GDM1 (cell line): ENCODE data around the gene SMNDC1.
"Not testable (repeated sequence)": the region's sequence is repeated elsewhere in the genome, so short reads cannot be mapped to it uniquely, and the experiment has no call there.

Source experiments
- DNase-seq: peaks from one replicate; lab custom pipeline; 2025; lab: John Stamatoyannopoulos, UW

Gene SMNDC1

GRCh38 chr10:110251392-110251791 is 53.3 kb downstream of the SMNDC1 start:
- not testable (repeated sequence) for DNase-seq

DNA sequence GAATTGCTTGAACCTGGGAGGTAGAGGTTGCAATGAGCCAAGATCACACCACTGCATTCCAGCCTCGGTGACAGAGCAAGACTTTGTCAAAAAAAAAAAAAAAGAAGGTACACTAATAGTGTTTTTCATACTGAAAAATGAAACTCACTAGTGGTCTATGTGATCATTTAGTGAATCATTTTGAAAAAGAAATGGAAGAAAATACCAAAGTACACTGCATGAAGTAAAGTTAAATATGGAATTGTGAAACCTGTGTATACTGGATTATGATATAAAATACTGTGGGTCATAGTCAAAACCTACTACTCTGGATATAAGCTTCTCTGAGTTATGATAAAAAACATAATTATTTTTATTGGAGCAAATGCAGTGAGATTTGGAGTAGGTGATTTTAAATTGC is 55.2 kb downstream of the SMNDC1 start:
- not testable (repeated sequence) for DNase-seq

DNA sequence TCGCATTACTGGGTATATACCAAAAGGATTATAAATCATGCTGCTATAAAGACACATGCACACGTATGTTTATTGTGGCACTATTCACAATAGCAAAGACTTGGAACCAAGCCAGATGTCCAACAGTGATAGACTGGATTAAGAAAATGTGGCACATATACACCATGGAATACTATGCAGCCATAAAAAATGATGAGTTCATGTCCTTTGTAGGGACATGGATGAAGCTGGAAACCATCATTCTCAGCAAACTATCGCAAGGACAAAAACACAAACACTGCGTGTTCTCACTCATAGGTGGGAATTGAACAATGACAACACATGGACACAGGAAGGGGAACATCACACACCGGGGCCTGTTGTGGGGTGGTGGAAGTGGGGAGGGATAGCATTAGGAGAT is 56.9 kb downstream of the SMNDC1 start:
- not testable (repeated sequence) for DNase-seq

GRCh38 chr10:110244550-110244949 is 60.2 kb downstream of the SMNDC1 start:
- no peak for DNase-seq

DNA sequence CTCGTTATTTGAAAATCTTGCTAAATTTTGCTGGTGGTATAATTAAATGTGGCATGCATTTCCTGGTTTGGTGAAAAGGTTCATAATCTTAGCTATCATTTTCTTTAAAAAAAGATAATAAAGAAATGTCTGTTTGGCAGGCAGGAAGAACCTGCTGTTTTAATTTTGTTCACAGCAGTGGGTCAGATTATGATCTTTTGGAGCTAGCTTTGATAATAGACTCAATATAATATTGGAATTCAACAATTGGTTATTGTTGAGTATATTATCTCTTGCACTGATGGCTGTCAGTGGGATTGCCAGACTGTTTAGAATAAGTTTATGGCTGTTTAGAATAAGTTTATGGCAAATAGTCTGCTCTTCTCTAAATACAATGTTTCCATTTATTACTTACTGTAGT is 62.2 kb downstream of the SMNDC1 start:
- DNase-seq, result no peak

DNA sequence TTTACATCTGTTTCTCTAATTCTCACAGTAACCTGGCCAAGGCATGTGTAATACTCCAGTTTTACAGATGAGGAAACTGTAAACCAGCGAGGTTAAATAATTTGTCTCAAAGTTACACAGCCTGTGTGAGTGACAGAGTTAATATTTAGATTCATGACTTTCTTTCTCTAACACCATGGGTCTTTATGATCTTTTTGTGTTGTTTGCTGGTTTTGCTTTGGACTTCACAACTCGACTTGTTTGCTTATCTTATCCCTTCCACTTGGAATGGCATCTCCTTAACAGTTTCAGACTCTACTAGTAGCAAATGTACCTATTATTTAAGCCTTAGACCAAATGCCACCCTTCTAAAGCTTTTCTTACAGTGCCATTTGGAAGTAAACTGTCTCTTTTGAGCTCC is 62.9 kb downstream of the SMNDC1 start:
- DNase-seq, result no peak

- no peak for DNase-seq
Observed at GRCh38 chr10:110241407-110241806, 63.3 kb downstream of the SMNDC1 start.
